Esophagus muscularis mucosa (tissue), 4 donors: Measurements from ENCODE around the gene XYLT2. TPM values are rescaled to one million over a fixed set of nuclear protein-coding genes. Genes with fewer than 3 reads are reported as not detected.

ENCODE experiments used
- DNase-seq: peaks from one replicate; pipeline ENCODE4 v3.0.0-alpha.2; 2017; ENCODE audit errors: extremely low spot score
- H3K27ac ChIP-seq, 4 donors: fragments of 200-600 bp; sonication (generic); replicated peaks in 1 of 4; 1 replicate in 3 of 4; 2 replicates in 1 of 4; pipeline ENCODE4 v1.5.1; 2016 to 2019; ENCODE audit warnings: mild to moderate bottlenecking in 1 of 4
- H3K27me3 ChIP-seq, 4 donors: fragments of 200-600 bp; sonication (generic); one replicate each; pipeline versions ENCODE4 v1.5.1 to v1.6.0; 2016 to 2019
- H3K36me3 ChIP-seq, 4 donors: fragments of 200-600 bp; sonication (generic); one replicate each; pipeline ENCODE4 v1.5.1; 2016 to 2019
- H3K4me1 ChIP-seq, 4 donors: fragments of 200-600 bp; sonication (generic); one replicate each; pipeline ENCODE4 v1.5.1; 2016 to 2019
- H3K4me3 ChIP-seq, 4 donors: fragments of 200-600 bp; sonication (generic); 1 replicate in 2 of 4; 2 replicates in 2 of 4; pipeline ENCODE4 v1.5.1; 2016 to 2019; ENCODE audit warnings: mild to moderate bottlenecking in 4 of 4, moderate library complexity in 1 of 4
- H3K9me3 ChIP-seq, 4 donors: fragments of 200-600 bp; sonication (generic); 1 replicate in 3 of 4; 2 replicates in 1 of 4; pipeline ENCODE4 v1.5.1; 2016 to 2019
- CTCF ChIP-seq, 3 experiments: fragments of 200-600 bp in 2 of 3; fragments of 450-650 bp in 1 of 3; sonication (generic) in 2 of 3; IDR thresholded peaks; one replicate each; pipeline ENCODE4 v1.5.1; 2017 to 2019; ENCODE audit warnings: antibody characterized with exemption in 3 of 3, mild to moderate bottlenecking in 2 of 3, moderate library complexity in 1 of 3
- EP300 ChIP-seq: sonication (generic); formaldehyde crosslinking; IDR thresholded peaks from one replicate; pipeline ENCODE4 v1.6.1; 2017; ENCODE audit warnings: antibody characterized with exemption
- POLR2A ChIP-seq: fragments of 450-650 bp; IDR thresholded peaks from one replicate; pipeline ENCODE4 v1.6.1; 2017; ENCODE audit warnings: antibody characterized with exemption, moderate library complexity, mild to moderate bottlenecking, low read depth
- POLR2AphosphoS5 ChIP-seq, 2 donors: sonication (generic); formaldehyde crosslinking; IDR thresholded peaks; one replicate each; pipeline ENCODE4 v1.6.1; 2017; ENCODE audit warnings: antibody characterized with exemption in 2 of 2
- WGBS: methylation state at CpG from one replicate; pipeline ENCODE4 v1.1.5; 2018; 5-methylcytosine and 5-hydroxymethylcytosine counted together
- intact Hi-C: fragments of 100-400 bp; cut with DNase I; formaldehyde crosslinking; loops from one replicate; pipeline ENCODE4 v1.15.1; 2023
- total RNA-seq, 4 donors: library from RNA; depleted of rRNA; stranded (reverse); fragments of >200 nt; gene quantifications; one replicate each; pipeline versions ENCODE4 v1.1.0 to v1.2.1, GENCODE V29; 2016

The XYLT2 gene
- total RNA-seq, 4 donors from 2014 or later: 12.8 to 29.8 (median 26.0) TPM

GRCh38 chr17:50371526-50371925, 25.6 kb downstream of the XYLT2 start:
- Histone ChIP-seq H3K4me1 (peaks cover 22 to 31% (median 25%) of the 10 kb centered on the region in 4 donors), H3K27ac (no peak overlapping the region), H3K36me3 (peaks cover 26 to 43% (median 40%) of the 10 kb centered on the region in 4 donors), H3K9me3 (no peaks in the 10 kb centered on the region), H3K27me3 (no peaks in the 10 kb centered on the region), H3K4me3 (peak overlapping the region in 1 of 4 donors; percentile 84)
- 100% methylated on average over 2 of the region's 2 CpGs for WGBS
- intact Hi-C loops: no loop called here
- no peak for TF ChIP-seq CTCF (IDR thresholded peaks at IDR 0.05)
- TF ChIP-seq EP300: no peak
- no peak for TF ChIP-seq POLR2A
- no peak for TF ChIP-seq POLR2AphosphoS5 (IDR thresholded peaks at IDR 0.05)
- no peak for DNase-seq

- Histone ChIP-seq H3K4me1 (peaks cover 22 to 31% (median 25%) of the 10 kb centered on the region in 4 donors), H3K4me3 (peak overlapping the region; percentile 83 to 89 (median 84)), H3K36me3 (peaks cover 19 to 35% (median 33%) of the 10 kb centered on the region in 4 donors), H3K9me3 (no peaks in the 10 kb centered on the region), H3K27me3 (no peaks in the 10 kb centered on the region), H3K27ac (peak overlapping the region; percentile 90 to 96 (median 93))
- DNase-seq: no peak
- intact Hi-C loops: no loop called here
- TF ChIP-seq CTCF (IDR thresholded peaks at IDR 0.05): no peak
- no peak for TF ChIP-seq POLR2A
- TF ChIP-seq EP300: no peak
- TF ChIP-seq POLR2AphosphoS5 (IDR thresholded peaks at IDR 0.05): no peak
- 23% methylated on average over 14 of the region's 14 CpGs for WGBS
Measured at GRCh38 chr17:50372222-50372757, 26.4 kb downstream of the XYLT2 start.

- 1% methylated on average over 28 of the region's 42 CpGs for WGBS
- Histone ChIP-seq H3K36me3 (peaks cover 12 to 29% (median 26%) of the 10 kb centered on the region in 4 donors), H3K4me3 (peak within 1 kb of the TSS; percentile 83 to 89 (median 84)), H3K4me1 (peaks cover 22 to 31% (median 25%) of the 10 kb centered on the region in 4 donors), H3K9me3 (no peaks in the 10 kb centered on the region), H3K27ac (peak within 1 kb of the TSS; percentile 90 to 96 (median 93)), H3K27me3 (no peaks in the 10 kb centered on the region)
- intact Hi-C loops: no loop called here
- peak; percentile 97 for DNase-seq
- TF ChIP-seq CTCF (IDR thresholded peaks at IDR 0.05) (no peak), EP300 (no peak), POLR2A (peak; percentile 20), POLR2AphosphoS5 (IDR thresholded peaks at IDR 0.05) (peak; percentile 87 to 90)
Measured at GRCh38 chr17:50372758-50373556, 27.0 kb downstream of the XYLT2 start, which contains the start of the genes EME1 and MRPL27. Gene EME1 (plus strand): TSS chr17:50373229. CDS start chr17:50375209, 1,980 bp downstream. Gene MRPL27 (minus strand): TSS chr17:50373184. CDS start chr17:50373170, 14 bp downstream.

- Histone ChIP-seq H3K4me1 (peaks cover 22 to 31% (median 25%) of the 10 kb centered on the region in 4 donors), H3K9me3 (no peaks in the 10 kb centered on the region), H3K27me3 (no peaks in the 10 kb centered on the region), H3K36me3 (peaks cover 11 to 21% (median 19%) of the 10 kb centered on the region in 4 donors), H3K27ac (no peak overlapping the region), H3K4me3 (no peak overlapping the region)
- TF ChIP-seq CTCF (IDR thresholded peaks at IDR 0.05) (no peak), POLR2AphosphoS5 (IDR thresholded peaks at IDR 0.05) (no peak), POLR2A (no peak), EP300 (no peak)
- no peak for DNase-seq
- WGBS: 93% methylated on average over 2 of the region's 2 CpGs
- intact Hi-C loops: no loop called here
Measured at GRCh38 chr17:50373705-50374104, 27.8 kb downstream of the XYLT2 start.
